NT2/D1 (cell line): Measurements from ENCODE around the gene CXCR6.

Experiments
- SUZ12 ChIP-seq: IDR thresholded peaks from 2 replicates; pipeline ENCODE4 v1.6.1; 2011; ENCODE audit not compliant: insufficient read length, insufficient read depth; ENCODE audit errors: extremely low read depth
- YY1 ChIP-seq: IDR thresholded peaks from 2 replicates; pipeline ENCODE4 v1.6.1; 2011; ENCODE audit not compliant: insufficient read length, insufficient read depth
- ZNF274 ChIP-seq: IDR thresholded peaks from 2 replicates; pipeline ENCODE4 v1.6.1; 2011; ENCODE audit warnings: mild to moderate bottlenecking, low read depth, low read length

GRCh38 chr3:45922950-45923590 is 20.2 kb upstream of the CXCR6 start:
- TF ChIP-seq YY1 (no peak), SUZ12 (no peak), ZNF274 (no peak)
